WTC11 (cell line): ENCODE measurements around the gene DPP7. TPM values are rescaled to one million over a fixed set of nuclear protein-coding genes. Genes with fewer than 3 reads are reported as not detected.

ENCODE experiments used
- ATAC-seq: fragments of 200-7000 bp; cut with Tn5 transposase; 2 replicates; pipeline ENCODE4 v1.10.0; 2021; ENCODE audit warnings: mild to moderate bottlenecking, moderate library complexity
- CTCF ChIA-PET: fragments of 300-600 bp; sonication (Branson Sonifier 250); formaldehyde crosslinking; loops from one replicate; lab custom pipeline; 2021; ENCODE audit warnings: antibody characterized with exemption; lab: Charles Lee
- POLR2A ChIA-PET: fragments of 350-600 bp; sonication (Branson Sonifier 250); formaldehyde crosslinking; loops from one replicate; lab custom pipeline; 2021; ENCODE audit warnings: antibody characterized with exemption; lab: Charles Lee
- DNase-seq: peaks from one replicate; pipeline ENCODE4 v3.0.0; 2021; ENCODE audit warnings: low spot score
- H3K27ac Mint-ChIP-seq: 2 replicates; pipeline ENCODE4 v1.8.0; 2021; ENCODE audit warnings: mixed read lengths
- H3K27me3 Mint-ChIP-seq: 2 replicates; pipeline ENCODE4 v1.8.0; 2021; ENCODE audit warnings: low read depth, mild to moderate bottlenecking, moderate library complexity, mixed read lengths
- H3K36me3 Mint-ChIP-seq: 2 replicates; pipeline ENCODE4 v1.8.0; 2021; ENCODE audit warnings: mixed read lengths
- H3K4me1 Mint-ChIP-seq: 2 replicates; pipeline ENCODE4 v1.8.0; 2022; ENCODE audit warnings: mixed read lengths
- H3K4me3 Mint-ChIP-seq: 2 replicates; pipeline ENCODE4 v1.8.0; 2021; ENCODE audit warnings: mild to moderate bottlenecking, moderate library complexity, mixed read lengths
- H3K9me3 Mint-ChIP-seq: 2 replicates; pipeline ENCODE4 v1.8.0; 2021; ENCODE audit warnings: mixed read lengths
- CBFB ChIP-seq: sonication (generic); formaldehyde crosslinking; IDR thresholded peaks from 2 replicates; pipeline ENCODE4 v1.8.1; 2022; ENCODE audit warnings: mild to moderate bottlenecking, low read depth, missing genetic modification reagents
- EMX1 ChIP-seq: fragments of 250-450 bp; sonication (Bioruptor Pico); IDR thresholded peaks from 2 replicates; pipeline ENCODE4 v1.8.0; 2021; ENCODE audit warnings: mild to moderate bottlenecking
- HMGA2 ChIP-seq: fragments of 250-450 bp; sonication (Bioruptor Pico); IDR thresholded peaks from 2 replicates; pipeline ENCODE4 v1.4.0; 2021; ENCODE audit warnings: mild to moderate bottlenecking, moderate library complexity
- HMGXB4 ChIP-seq: sonication (generic); formaldehyde crosslinking; IDR thresholded peaks from 2 replicates; pipeline ENCODE4 v1.8.1; 2023; ENCODE audit warnings: mild to moderate bottlenecking, moderate library complexity, missing genetic modification reagents
- JUN ChIP-seq: sonication (generic); formaldehyde crosslinking; IDR thresholded peaks from 2 replicates; pipeline ENCODE4 v1.8.0; 2023; ENCODE audit warnings: mild to moderate bottlenecking, missing genetic modification reagents
- NR1H2 ChIP-seq: sonication (generic); formaldehyde crosslinking; IDR thresholded peaks from 2 replicates; pipeline ENCODE4 v1.9.0; 2021; ENCODE audit warnings: mild to moderate bottlenecking, moderate library complexity, missing genetic modification reagents
- PREB ChIP-seq: sonication (generic); formaldehyde crosslinking; IDR thresholded peaks from 2 replicates; pipeline ENCODE4 v1.8.1; 2022; ENCODE audit warnings: mild to moderate bottlenecking, missing genetic modification reagents, moderate library complexity, borderline replicate concordance
- SMAD4 ChIP-seq: sonication (generic); formaldehyde crosslinking; IDR thresholded peaks from 2 replicates; pipeline ENCODE4 v1.8.0; 2022; ENCODE audit warnings: mild to moderate bottlenecking, missing genetic modification reagents
- SP1 ChIP-seq: sonication (generic); formaldehyde crosslinking; conservative IDR thresholded peaks from 2 replicates; pipeline ENCODE4 v1.8.1; 2022; ENCODE audit warnings: missing genetic modification reagents
- ZBTB43 ChIP-seq: sonication (generic); formaldehyde crosslinking; IDR thresholded peaks from 2 replicates; pipeline ENCODE4 v1.8.1; 2023; ENCODE audit warnings: mild to moderate bottlenecking, missing genetic modification reagents
- ZNF396 ChIP-seq: fragments of 250-450 bp; sonication (Bioruptor Pico); IDR thresholded peaks from 2 replicates; pipeline ENCODE4 v1.8.0; 2021; ENCODE audit warnings: mild to moderate bottlenecking, moderate library complexity, borderline replicate concordance
- ZNF416 ChIP-seq: fragments of 250-450 bp; sonication (Bioruptor Pico); IDR thresholded peaks from 2 replicates; pipeline ENCODE4 v1.9.0; 2021; ENCODE audit warnings: mild to moderate bottlenecking, inconsistent platforms
- ZNF532 ChIP-seq: fragments of 250-450 bp; sonication (Bioruptor Pico); IDR thresholded peaks from 2 replicates; pipeline ENCODE4 v1.9.0; 2021; ENCODE audit warnings: mild to moderate bottlenecking, borderline replicate concordance
- total RNA-seq: library from RNA; stranded (reverse); gene quantifications from 3 replicates; pipeline ENCODE4 v1.2.3, GENCODE V29; 2021
- TF ChIP-seq, protein P1 (sequence below): fragments of 250-450 bp; sonication (Bioruptor Pico); IDR thresholded peaks from 2 replicates; pipeline ENCODE4 v1.9.0; 2021; ENCODE audit warnings: mild to moderate bottlenecking
- TF ChIP-seq, protein P2 (sequence below): sonication (generic); formaldehyde crosslinking; IDR thresholded peaks from 2 replicates; pipeline ENCODE4 v1.8.0; 2023; ENCODE audit warnings: missing genetic modification reagents
- TF ChIP-seq, protein P3 (sequence below): sonication (generic); formaldehyde crosslinking; IDR thresholded peaks from 2 replicates; pipeline ENCODE4 v1.8.0; 2023; ENCODE audit warnings: mild to moderate bottlenecking, missing genetic modification reagents

Gene DPP7
- total RNA-seq, 1 experiment from 2014 or later, result 38.9 TPM

GRCh38 chr9:137107312-137107921, 7.1 kb downstream of the DPP7 start:
- H3K4me3 Mint-ChIP-seq, result no peak overlapping the region
- 0 out of 2 replicates have a peak, but pooled peaks cover 7% of the 10 kb centered on the region for H3K36me3 Mint-ChIP-seq
- H3K27me3 Mint-ChIP-seq, result no peaks in the 10 kb centered on the region
- no peak for ATAC-seq
- no peaks in the 10 kb centered on the region for H3K9me3 Mint-ChIP-seq
- no peak for TF ChIP-seq ZNF532 (CRISPR knock-in tag)
- TF ChIP-seq ZNF396 (CRISPR knock-in tag), result no peak
- TF ChIP-seq CBFB, result no peak
- no peak for TF ChIP-seq SMAD4
- no peak for TF ChIP-seq NR1H2
- TF ChIP-seq, protein P1, sequence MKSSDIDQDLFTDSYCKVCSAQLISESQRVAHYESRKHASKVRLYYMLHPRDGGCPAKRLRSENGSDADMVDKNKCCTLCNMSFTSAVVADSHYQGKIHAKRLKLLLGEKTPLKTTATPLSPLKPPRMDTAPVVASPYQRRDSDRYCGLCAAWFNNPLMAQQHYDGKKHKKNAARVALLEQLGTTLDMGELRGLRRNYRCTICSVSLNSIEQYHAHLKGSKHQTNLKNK (CRISPR knock-in tag), result no peak
- TF ChIP-seq, protein P2, sequence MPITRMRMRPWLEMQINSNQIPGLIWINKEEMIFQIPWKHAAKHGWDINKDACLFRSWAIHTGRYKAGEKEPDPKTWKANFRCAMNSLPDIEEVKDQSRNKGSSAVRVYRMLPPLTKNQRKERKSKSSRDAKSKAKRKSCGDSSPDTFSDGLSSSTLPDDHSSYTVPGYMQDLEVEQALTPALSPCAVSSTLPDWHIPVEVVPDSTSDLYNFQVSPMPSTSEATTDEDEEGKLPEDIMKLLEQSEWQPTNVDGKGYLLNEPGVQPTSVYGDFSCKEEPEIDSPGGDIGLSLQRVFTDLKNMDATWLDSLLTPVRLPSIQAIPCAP, result no peak
- TF ChIP-seq ZBTB43 (CRISPR knock-in tag), result no peak
- no peak for TF ChIP-seq PREB
- TF ChIP-seq, protein P3, sequence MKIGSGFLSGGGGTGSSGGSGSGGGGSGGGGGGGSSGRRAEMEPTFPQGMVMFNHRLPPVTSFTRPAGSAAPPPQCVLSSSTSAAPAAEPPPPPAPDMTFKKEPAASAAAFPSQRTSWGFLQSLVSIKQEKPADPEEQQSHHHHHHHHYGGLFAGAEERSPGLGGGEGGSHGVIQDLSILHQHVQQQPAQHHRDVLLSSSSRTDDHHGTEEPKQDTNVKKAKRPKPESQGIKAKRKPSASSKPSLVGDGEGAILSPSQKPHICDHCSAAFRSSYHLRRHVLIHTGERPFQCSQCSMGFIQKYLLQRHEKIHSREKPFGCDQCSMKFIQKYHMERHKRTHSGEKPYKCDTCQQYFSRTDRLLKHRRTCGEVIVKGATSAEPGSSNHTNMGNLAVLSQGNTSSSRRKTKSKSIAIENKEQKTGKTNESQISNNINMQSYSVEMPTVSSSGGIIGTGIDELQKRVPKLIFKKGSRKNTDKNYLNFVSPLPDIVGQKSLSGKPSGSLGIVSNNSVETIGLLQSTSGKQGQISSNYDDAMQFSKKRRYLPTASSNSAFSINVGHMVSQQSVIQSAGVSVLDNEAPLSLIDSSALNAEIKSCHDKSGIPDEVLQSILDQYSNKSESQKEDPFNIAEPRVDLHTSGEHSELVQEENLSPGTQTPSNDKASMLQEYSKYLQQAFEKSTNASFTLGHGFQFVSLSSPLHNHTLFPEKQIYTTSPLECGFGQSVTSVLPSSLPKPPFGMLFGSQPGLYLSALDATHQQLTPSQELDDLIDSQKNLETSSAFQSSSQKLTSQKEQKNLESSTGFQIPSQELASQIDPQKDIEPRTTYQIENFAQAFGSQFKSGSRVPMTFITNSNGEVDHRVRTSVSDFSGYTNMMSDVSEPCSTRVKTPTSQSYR (CRISPR knock-in tag), result no peak
- no peak for TF ChIP-seq HMGA2 (CRISPR knock-in tag)
- no peak for TF ChIP-seq SP1
- TF ChIP-seq HMGXB4 (CRISPR knock-in tag), result no peak
- TF ChIP-seq ZNF416 (CRISPR knock-in tag), result no peak
- no peak for TF ChIP-seq JUN (CRISPR knock-in tag)
- no peak for TF ChIP-seq EMX1
- DNase-seq, result no peak
- CTCF ChIA-PET, result interaction anchor here (0.6 to 2.0 kb wide), 4 partner anchors 39 to 150 kb away, joined by 3 to 8 read pairs (median 3); no protein-coding TSS in a partner anchor
- no peak overlapping the region for H3K27ac Mint-ChIP-seq
- POLR2A ChIA-PET, result no interaction called here
- no peaks in the 10 kb centered on the region for H3K4me1 Mint-ChIP-seq
